ENCODE results near the gene FSD1.
"Not testable (repeated sequence)": the region's sequence is repeated elsewhere in the genome, so short reads cannot be mapped to it uniquely, and the experiment has no call there.

FSD1 gene

DNA sequence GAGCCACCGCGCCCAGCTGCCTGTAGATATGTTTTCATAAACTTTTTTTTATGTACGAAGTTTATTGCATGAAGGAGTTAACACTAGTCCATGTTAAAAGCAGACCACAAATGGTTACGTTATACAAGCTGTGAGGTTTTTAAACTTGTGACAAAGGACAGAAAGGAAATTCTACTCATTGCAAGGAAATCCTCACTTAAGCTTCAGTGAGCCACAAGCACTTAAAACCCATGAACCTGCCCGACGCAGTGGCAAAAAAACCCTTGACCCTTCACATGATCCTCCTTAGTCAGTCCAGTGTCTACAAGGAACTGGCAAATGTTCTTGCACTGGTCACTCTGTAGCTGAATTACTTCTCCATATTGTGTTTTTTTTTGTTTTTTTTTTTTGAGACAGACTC, 43.1 kb downstream of the FSD1 start:
- Histone ChIP-seq H3K27me3 (no peaks in the 10 kb centered on the region), H3K9ac (no peak overlapping the region), H3K4me3 (no peak overlapping the region), H3K9me3 (replicated peaks in 1 of 11) (no peaks in the 10 kb centered on the region), H3K27ac (no peak overlapping the region), H3K4me1 (peaks cover 9 to 15% (median 10%) of the 10 kb centered on the region in 10 experiments), H3K4me2 (no peak overlapping the region), H4K20me1 (peaks cover 0 to 27% (median 0%) of the 10 kb centered on the region in 11 experiments; a peak in 6 of 22 replicates), H3K36me3 (peaks cover 28 to 58% (median 42%) of the 10 kb centered on the region in 11 experiments)
- TF ChIP-seq Cebpa-rat (IDR thresholded peaks at IDR 0.05), result no peak

DNA sequence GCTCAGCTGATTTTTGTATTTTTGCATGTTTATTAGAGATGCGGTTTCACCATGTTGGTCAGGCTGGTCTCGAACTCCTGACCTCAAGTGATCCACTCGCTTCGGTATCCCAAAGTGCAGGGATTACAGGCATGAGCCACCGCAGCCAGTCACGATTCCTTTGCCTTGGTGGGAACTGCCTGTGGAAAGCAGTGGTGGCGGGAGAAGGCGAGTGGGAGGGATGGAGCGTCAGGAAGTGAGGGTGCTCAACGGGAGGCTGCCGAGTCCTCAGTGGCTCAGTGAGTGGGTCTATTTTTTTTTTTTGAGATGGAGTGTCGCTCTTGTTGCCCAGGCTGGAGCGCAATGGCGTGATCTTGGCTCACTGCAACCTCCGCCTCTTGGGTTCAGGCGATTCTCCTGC, 44.8 kb downstream of the FSD1 start:
- H3K9ac ChIP-seq; H3K27me3 ChIP-seq; H3K4me2 ChIP-seq; H3K27ac ChIP-seq; H3K4me3 ChIP-seq; H3K9me3 ChIP-seq (replicated peaks in 1 of 11): not testable (repeated sequence)
- H3K36me3 ChIP-seq, result peaks cover 28 to 70% (median 53%) of the 10 kb centered on the region in 11 experiments
- H4K20me1 ChIP-seq, result peaks cover 0 to 40% (median 3%) of the 10 kb centered on the region in 11 experiments; a peak in 6 of 22 replicates
- H3K4me1 ChIP-seq, result peaks cover 4 to 10% (median 6%) of the 10 kb centered on the region in 10 experiments

DNA sequence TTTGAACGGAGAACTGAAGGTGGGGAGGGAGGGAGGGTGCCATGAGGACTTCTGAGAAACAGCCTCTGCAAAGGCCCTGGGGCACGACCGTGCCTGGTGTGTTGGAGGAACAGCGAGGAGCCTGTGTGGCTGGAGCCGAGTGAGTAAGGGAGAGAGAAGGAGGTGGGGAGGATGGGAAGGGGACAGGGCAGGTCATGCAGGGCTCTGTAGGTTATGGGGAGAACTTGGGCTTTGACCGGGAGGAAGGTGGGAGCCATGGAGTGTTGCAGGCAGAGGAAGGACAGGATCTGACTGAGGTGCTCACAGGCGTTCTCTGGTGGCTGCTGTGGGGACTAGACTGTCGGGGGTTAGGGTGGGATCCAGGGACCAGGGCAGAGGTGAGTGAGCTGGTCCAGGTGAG, 45.7 kb downstream of the FSD1 start:
- H3K4me1 ChIP-seq, result peaks cover 0 to 5% (median 0%) of the 10 kb centered on the region in 10 experiments; a peak in 3 of 20 replicates
- no peaks in the 10 kb centered on the region for H3K27me3 ChIP-seq
- no peak overlapping the region for H3K4me2 ChIP-seq
- H3K27ac ChIP-seq, result no peak overlapping the region
- no peaks in the 10 kb centered on the region for H3K9me3 ChIP-seq (replicated peaks in 1 of 11)
- no peak overlapping the region for H3K4me3 ChIP-seq
- TF ChIP-seq Cebpa-rat (IDR thresholded peaks at IDR 0.05), result no peak
- H3K36me3 ChIP-seq, result peaks cover 28 to 78% (median 61%) of the 10 kb centered on the region in 11 experiments
- H4K20me1 ChIP-seq, result peaks cover 0 to 48% (median 3%) of the 10 kb centered on the region in 11 experiments; a peak in 4 of 22 replicates
- H3K9ac ChIP-seq, result peak overlapping the region in 1 of 11 experiments; percentile 7; a peak in 1 of 22 replicates

DNA sequence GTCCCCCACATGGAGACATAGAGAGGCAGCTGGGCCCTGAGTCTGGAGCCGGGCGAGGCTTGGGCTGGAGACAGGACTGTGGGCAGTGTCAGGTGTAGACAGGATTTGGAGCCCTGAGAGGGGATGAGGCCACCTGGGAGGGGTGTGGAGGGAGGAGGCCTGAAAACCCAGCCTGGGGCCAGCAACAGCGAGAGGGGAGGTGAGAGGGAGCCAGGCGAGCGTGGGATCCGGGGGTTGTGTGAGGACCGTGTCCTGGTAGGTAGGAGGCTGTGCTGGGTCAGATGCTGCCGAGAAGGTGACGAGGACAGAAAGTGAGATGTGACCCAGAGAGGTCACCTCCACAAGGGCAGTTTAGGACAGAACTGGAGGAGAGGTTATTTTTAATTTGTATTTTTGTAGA, 46.3 kb downstream of the FSD1 start:
- Histone ChIP-seq H3K27me3 (no peaks in the 10 kb centered on the region), H3K9ac (peak overlapping the region in 4 of 11 experiments; percentile 7 to 25 (median 16); a peak in 3 of 22 replicates), H3K4me3 (no peak overlapping the region), H3K4me1 (no peaks in the 10 kb centered on the region; a peak in 3 of 20 replicates), H4K20me1 (peaks cover 0 to 43% (median 3%) of the 10 kb centered on the region in 11 experiments; a peak in 4 of 22 replicates), H3K4me2 (no peak overlapping the region), H3K9me3 (replicated peaks in 1 of 11) (no peaks in the 10 kb centered on the region), H3K27ac (no peak overlapping the region), H3K36me3 (peaks cover 25 to 78% (median 60%) of the 10 kb centered on the region in 11 experiments)
- no peak for TF ChIP-seq Cebpa-rat (IDR thresholded peaks at IDR 0.05)

DNA sequence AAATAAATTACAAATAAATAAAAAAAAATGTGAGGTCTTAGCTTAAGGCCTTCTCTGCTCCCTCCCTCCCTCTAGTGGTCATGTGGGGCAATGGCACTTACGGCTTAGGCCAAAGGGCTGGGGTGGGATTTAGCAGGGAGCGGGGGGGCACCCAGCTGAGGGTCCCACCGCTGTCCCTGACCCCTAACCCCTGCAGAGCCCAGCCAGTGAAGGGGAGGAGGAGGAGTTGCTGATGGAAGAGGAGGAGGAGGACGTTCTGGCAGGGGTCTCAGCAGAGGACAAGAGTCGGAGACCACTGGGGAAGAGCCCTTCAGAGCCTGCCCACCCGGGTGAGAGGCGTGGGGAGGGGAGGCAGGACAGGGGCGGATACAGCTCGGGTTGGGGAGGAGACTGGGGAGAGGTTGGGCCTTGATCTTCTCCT, 48.3 kb downstream of the FSD1 start:
- Histone ChIP-seq H3K4me1 (no peaks in the 10 kb centered on the region), H4K20me1 (peaks cover 0 to 51% (median 7%) of the 10 kb centered on the region in 11 experiments; a peak in 12 of 22 replicates), H3K36me3 (peaks cover 16 to 81% (median 61%) of the 10 kb centered on the region in 11 experiments), H3K4me3 (no peak overlapping the region), H3K27ac (no peak overlapping the region), H3K27me3 (no peaks in the 10 kb centered on the region), H3K4me2 (no peak overlapping the region), H3K9me3 (replicated peaks in 1 of 11) (no peaks in the 10 kb centered on the region), H3K9ac (no peak overlapping the region)
- no peak for TF ChIP-seq Cebpa-rat (IDR thresholded peaks at IDR 0.05)

DNA sequence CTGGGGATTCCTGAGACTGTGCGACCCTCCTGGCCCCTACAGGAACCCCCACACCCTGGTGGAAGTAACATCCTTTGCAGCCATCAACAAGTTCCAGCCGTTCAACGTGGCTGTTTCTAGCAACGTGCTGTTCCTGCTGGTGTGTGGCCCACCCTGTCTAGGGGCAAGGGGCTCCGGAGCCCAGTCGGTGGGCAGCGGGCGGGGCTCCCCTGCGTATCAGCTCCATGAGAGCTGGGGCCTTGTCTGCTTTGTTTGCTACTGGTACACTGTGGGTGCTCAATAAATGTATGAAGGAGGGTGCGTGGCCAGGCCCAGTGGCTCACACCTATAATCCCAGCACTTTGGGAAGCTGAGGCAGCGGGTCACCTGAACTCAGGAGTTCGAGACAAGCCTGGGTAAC, 49.9 kb downstream of the FSD1 start:
- H3K27ac ChIP-seq, result no peak overlapping the region

DNA sequence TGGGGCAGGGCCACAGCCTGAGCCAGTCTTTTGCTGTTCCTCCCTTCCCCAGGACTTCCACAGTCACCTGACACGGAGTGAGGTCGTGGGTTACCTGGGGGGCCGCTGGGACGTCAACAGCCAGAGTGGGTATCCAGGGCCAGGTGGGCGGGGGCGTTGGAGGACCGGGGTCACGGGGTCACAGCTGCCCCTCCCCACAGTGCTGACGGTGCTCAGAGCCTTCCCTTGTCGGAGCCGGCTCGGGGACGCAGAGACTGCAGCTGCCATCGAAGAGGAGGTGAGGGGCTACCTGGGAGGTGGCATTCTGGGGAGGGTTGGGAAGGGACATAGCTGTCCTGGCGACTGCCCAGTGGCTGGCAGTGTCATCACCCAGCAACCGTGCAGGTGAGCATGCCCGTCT, 50.5 kb downstream of the FSD1 start:
- no peak overlapping the region for H3K9ac ChIP-seq
- no peak overlapping the region for H3K4me3 ChIP-seq
- no peak overlapping the region for H3K27ac ChIP-seq
- H3K27me3 ChIP-seq, result no peaks in the 10 kb centered on the region
- no peak for TF ChIP-seq Cebpa-rat (IDR thresholded peaks at IDR 0.05)
- no peaks in the 10 kb centered on the region for H3K9me3 ChIP-seq (replicated peaks in 1 of 11)
- H3K36me3 ChIP-seq, result peaks cover 27 to 82% (median 64%) of the 10 kb centered on the region in 11 experiments
- peaks cover 5 to 73% (median 27%) of the 10 kb centered on the region in 11 experiments; a peak in 20 of 22 replicates for H4K20me1 ChIP-seq
- no peaks in the 10 kb centered on the region for H3K4me1 ChIP-seq
- H3K4me2 ChIP-seq, result no peak overlapping the region

More for the DNA sequence above, 49.9 kb downstream of the FSD1 start:
- peaks cover 0 to 67% (median 21%) of the 10 kb centered on the region in 11 experiments; a peak in 18 of 22 replicates for H4K20me1 ChIP-seq
- no peak overlapping the region for H3K4me2 ChIP-seq
- H3K9ac ChIP-seq, result no peak overlapping the region
- no peak overlapping the region for H3K4me3 ChIP-seq
- no peaks in the 10 kb centered on the region for H3K27me3 ChIP-seq
- H3K9me3 ChIP-seq (replicated peaks in 1 of 11), result no peaks in the 10 kb centered on the region
- no peaks in the 10 kb centered on the region for H3K4me1 ChIP-seq
- no peak for TF ChIP-seq Cebpa-rat (IDR thresholded peaks at IDR 0.05)
- peaks cover 21 to 81% (median 64%) of the 10 kb centered on the region in 11 experiments for H3K36me3 ChIP-seq

DNA sequence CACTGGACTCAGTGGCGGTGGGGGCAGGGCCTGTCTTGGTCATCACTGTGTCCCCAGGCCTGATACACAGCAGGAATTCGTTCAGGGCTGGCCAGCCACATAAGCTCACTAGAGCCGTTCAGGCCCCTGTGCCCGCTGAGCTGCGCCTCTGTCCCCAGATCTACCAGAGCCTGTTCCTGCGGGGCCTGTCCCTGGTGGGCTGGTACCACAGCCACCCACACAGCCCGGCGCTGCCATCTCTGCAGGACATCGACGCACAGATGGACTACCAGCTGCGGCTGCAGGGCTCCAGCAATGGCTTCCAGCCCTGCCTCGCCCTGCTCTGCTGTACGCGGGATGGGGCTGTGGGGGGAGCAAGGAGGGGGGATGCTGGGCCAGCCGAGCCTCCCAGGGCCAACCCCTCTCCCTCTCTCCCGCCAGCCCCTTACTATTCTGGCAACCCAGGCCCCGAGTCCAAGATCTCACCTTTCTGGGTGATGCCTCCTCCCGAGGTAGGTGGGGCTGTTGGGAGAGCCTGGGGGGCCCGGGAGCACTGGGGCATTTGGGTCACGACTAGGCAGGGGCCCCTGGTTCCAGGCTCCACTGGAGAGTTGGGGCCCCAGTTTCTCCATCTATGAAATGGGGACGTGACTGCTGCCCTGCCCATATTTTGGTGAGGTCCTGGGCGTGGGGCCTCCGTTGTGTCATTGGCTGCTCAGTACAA, 52.8 kb downstream of the FSD1 start:
- Histone ChIP-seq H3K27me3 (no peaks in the 10 kb centered on the region), H3K9me3 (replicated peaks in 1 of 11) (no peaks in the 10 kb centered on the region), H3K27ac (no peak overlapping the region), H3K4me1 (no peaks in the 10 kb centered on the region), H3K36me3 (peaks cover 46 to 90% (median 79%) of the 10 kb centered on the region in 11 experiments), H3K9ac (0 out of 22 replicates have a peak overlapping the region, but pooled peaks of 1 of the 11 experiments have one; percentile 14), H3K4me3 (no peak overlapping the region), H4K20me1 (peaks cover 18 to 91% (median 41%) of the 10 kb centered on the region in 11 experiments; a peak in 20 of 22 replicates), H3K4me2 (no peak overlapping the region)
- no peak for TF ChIP-seq Cebpa-rat (IDR thresholded peaks at IDR 0.05)

DNA sequence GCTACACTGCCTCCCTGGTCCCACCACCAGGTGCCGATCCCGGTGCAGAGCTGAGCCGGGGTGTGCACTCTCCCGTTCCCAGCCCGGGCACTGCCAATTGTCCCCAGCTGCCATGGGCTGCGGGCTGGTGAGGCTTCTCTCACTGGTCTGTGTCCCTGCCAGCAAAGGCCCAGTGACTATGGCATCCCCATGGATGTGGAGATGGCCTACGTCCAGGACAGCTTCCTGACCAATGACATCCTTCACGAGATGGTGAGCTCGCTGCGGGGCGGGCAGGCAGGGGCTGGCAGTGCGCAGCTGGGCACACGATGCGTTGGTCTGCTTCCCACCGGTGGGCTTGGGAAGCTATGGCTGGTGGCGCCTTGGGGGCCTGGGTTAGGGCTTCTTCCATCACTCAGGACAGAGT, 53.5 kb downstream of the FSD1 start:
- TF ChIP-seq Cebpa-rat (IDR thresholded peaks at IDR 0.05), result no peak
- Histone ChIP-seq H3K4me3 (no peak overlapping the region), H3K27me3 (no peaks in the 10 kb centered on the region), H4K20me1 (peaks cover 18 to 92% (median 45%) of the 10 kb centered on the region in 11 experiments; a peak in 20 of 22 replicates), H3K4me1 (no peaks in the 10 kb centered on the region), H3K27ac (no peak overlapping the region), H3K9me3 (replicated peaks in 1 of 11) (no peaks in the 10 kb centered on the region), H3K4me2 (no peak overlapping the region), H3K9ac (no peak overlapping the region), H3K36me3 (peaks cover 52 to 96% (median 84%) of the 10 kb centered on the region in 11 experiments)

All from BLaER1 treated with 17β-estradiol and CSF1 and Interleukin-3, amounts not matched to agents 10 nM and 100 nM (cell line).